Cardiac ventricle fibroblast (primary cell): ENCODE measurements around the gene HERPUD2. TPM values are rescaled to one million over a fixed set of nuclear protein-coding genes. Genes with fewer than 3 reads are reported as not detected.

ENCODE experiments used
- total RNA-seq: library from RNA; depleted of rRNA; stranded (reverse); fragments of >200 nt; gene quantifications from 2 replicates; pipeline ENCODE4 v1.2.3, GENCODE V29; 2015

HERPUD2 gene, protein sequence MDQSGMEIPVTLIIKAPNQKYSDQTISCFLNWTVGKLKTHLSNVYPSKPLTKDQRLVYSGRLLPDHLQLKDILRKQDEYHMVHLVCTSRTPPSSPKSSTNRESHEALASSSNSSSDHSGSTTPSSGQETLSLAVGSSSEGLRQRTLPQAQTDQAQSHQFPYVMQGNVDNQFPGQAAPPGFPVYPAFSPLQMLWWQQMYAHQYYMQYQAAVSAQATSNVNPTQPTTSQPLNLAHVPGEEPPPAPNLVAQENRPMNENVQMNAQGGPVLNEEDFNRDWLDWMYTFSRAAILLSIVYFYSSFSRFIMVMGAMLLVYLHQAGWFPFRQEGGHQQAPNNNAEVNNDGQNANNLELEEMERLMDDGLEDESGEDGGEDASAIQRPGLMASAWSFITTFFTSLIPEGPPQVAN
- 19.1 and 22.6 TPM in 2 replicates for total RNA-seq

DNA sequence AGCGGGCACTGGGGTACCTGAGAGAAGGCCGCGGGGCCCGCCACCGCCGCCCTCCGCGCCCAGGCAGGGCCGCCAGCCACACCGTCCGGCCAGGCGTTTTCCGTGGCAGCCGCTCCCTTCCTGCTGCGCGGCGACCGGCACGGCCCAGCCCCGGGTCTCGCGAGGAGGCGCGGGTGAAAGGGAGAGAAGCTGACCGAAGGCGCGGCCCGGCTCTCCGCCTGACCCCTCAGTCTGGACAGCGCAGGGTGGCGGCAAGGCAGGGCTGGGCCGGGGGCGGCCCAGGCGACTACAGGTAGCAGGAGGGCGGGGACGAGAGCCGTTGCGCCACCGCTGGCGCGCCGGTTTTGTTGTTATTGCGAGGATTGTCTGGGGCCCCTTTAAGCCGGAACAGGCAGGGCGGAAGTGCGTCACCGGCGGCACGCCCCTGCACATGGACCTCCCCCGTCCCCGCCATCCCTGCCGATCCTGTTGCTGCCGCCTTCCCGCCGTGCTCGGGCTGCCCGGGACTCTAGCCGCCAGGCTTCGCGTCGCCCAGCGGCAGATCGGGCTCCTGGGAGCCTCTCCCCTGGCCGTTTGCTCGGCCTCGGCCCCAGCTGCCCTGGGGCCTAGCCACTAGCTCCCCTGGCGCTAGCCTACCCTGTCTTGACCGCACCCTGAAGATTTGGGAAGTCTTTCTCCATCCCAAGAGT lies at the start of gene HERPUD2:
TSS of gene HERPUD2 (minus strand) at position 352 of the 689 bp plus-strand sequence. CDS start 805 bp downstream, outside the sequence.

Other genes starting within 250 kb of the HERPUD2 start
- 230 and 232 TPM in 2 replicates for gene SEPTIN7, start 105.9 kb upstream of the HERPUD2 start, total RNA-seq